ENCODE data around the gene GRIK5.

DNA sequence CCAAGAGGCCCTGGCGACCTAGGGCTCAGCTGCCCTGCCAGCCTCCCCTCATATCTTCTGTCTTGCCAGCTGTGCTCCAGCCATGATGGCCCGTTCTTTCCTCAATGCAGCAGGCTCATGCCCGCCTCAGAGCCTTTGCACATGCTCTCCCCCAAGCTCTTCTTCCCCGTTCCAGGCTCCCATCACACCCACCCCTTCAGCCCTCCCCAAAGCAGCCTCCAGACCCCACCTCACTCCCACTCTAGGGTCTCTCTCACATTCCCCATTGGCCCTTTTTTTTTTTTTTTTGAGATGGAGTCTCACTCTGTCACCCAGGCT lies 46.1 kb downstream of the GRIK5 start:
- TF ChIP-seq, protein P1, sequence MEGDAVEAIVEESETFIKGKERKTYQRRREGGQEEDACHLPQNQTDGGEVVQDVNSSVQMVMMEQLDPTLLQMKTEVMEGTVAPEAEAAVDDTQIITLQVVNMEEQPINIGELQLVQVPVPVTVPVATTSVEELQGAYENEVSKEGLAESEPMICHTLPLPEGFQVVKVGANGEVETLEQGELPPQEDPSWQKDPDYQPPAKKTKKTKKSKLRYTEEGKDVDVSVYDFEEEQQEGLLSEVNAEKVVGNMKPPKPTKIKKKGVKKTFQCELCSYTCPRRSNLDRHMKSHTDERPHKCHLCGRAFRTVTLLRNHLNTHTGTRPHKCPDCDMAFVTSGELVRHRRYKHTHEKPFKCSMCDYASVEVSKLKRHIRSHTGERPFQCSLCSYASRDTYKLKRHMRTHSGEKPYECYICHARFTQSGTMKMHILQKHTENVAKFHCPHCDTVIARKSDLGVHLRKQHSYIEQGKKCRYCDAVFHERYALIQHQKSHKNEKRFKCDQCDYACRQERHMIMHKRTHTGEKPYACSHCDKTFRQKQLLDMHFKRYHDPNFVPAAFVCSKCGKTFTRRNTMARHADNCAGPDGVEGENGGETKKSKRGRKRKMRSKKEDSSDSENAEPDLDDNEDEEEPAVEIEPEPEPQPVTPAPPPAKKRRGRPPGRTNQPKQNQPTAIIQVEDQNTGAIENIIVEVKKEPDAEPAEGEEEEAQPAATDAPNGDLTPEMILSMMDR (conservative IDR thresholded peaks at IDR 0.05), result 0 out of 2 replicates have a peak, but pooled peaks have one; percentile 20
- TF ChIP-seq EZH2 (IDR thresholded peaks at IDR 0.05; ENCODE audit: low read depth), result no peak

All from PC-9 (cell line).